GM23338 (cell line): ENCODE results near the gene SELENOO. TPM values are rescaled to one million over a fixed set of nuclear protein-coding genes. Genes with fewer than 3 reads are reported as not detected.
A peak's percentile ranks its signal among the peaks of the same experiment; 100 is the strongest.

Experiments used
- ATAC-seq: fragments of 200-7000 bp; cut with Tn5 transposase; 3 replicates; pipeline ENCODE4 v1.9.1; 2020
- DNase-seq: peaks from one replicate; pipeline ENCODE4 v3.0.0-alpha.2; 2015; ENCODE audit warnings: low spot score
- H2AFZ ChIP-seq: fragments of 200-600 bp; sonication (generic); 2 replicates; pipeline ENCODE4 v1.8.0; 2016; ENCODE audit warnings: antibody characterized with exemption, mild to moderate bottlenecking, moderate library complexity
- H3F3A ChIP-seq: fragments of 200-600 bp; sonication (generic); replicated peaks from 2 replicates; pipeline ENCODE4 v1.8.0; 2017; ENCODE audit warnings: antibody characterized with exemption, mixed run types, low read depth
- H3K27ac ChIP-seq: fragments of 200-600 bp; sonication (generic); 2 replicates; pipeline ENCODE4 v1.6.1; 2016; ENCODE audit warnings: low read depth
- H3K27me3 ChIP-seq: fragments of 200-600 bp; sonication (generic); 2 replicates; pipeline ENCODE4 v1.8.0; 2016; ENCODE audit warnings: mild to moderate bottlenecking, mixed run types, moderate library complexity; ENCODE audit not compliant: insufficient read depth
- H3K36me3 ChIP-seq: fragments of 200-600 bp; sonication (generic); 2 replicates; pipeline ENCODE4 v1.8.0; 2016; ENCODE audit warnings: mild to moderate bottlenecking; ENCODE audit not compliant: insufficient read depth
- H3K4me1 ChIP-seq: fragments of 200-600 bp; sonication (generic); 2 replicates; pipeline ENCODE4 v1.8.0; 2016; ENCODE audit warnings: mild to moderate bottlenecking, moderate library complexity; ENCODE audit not compliant: insufficient read depth
- H3K4me2 ChIP-seq: fragments of 200-600 bp; sonication (generic); 2 replicates; pipeline ENCODE4 v1.7.1; 2017; ENCODE audit warnings: mixed run types
- H3K4me3 ChIP-seq: fragments of 200-600 bp; sonication (generic); 2 replicates; pipeline ENCODE4 v1.6.1; 2016; ENCODE audit warnings: mixed run types
- H3K79me2 ChIP-seq: fragments of 200-600 bp; sonication (generic); replicated peaks from 2 replicates; pipeline ENCODE4 v1.8.0; 2017; ENCODE audit warnings: mild to moderate bottlenecking; ENCODE audit not compliant: insufficient read depth
- H3K9me2 ChIP-seq: fragments of 200-600 bp; sonication (generic); 2 replicates; pipeline ENCODE4 v1.8.0; 2017; ENCODE audit not compliant: insufficient read depth
- H4K20me1 ChIP-seq: fragments of 200-600 bp; sonication (generic); replicated peaks from 2 replicates; pipeline ENCODE4 v1.8.0; 2017; ENCODE audit warnings: mild to moderate bottlenecking; ENCODE audit not compliant: insufficient read depth
- H3K27ac Mint-ChIP-seq: 2 replicates; pipeline ENCODE4 v1.8.0; 2020; ENCODE audit warnings: inconsistent platforms, mild to moderate bottlenecking, moderate library complexity, mixed read lengths
- H3K27me3 Mint-ChIP-seq: 3 replicates; pipeline ENCODE4 v1.8.0; 2022; ENCODE audit warnings: low read depth, mild to moderate bottlenecking, moderate library complexity, mixed read lengths, inconsistent platforms; ENCODE audit not compliant: insufficient read depth, poor library complexity
- H3K36me3 Mint-ChIP-seq: 3 replicates; pipeline ENCODE4 v1.8.0; 2021; ENCODE audit warnings: low read depth, mild to moderate bottlenecking, inconsistent platforms, moderate library complexity, mixed read lengths
- H3K4me1 Mint-ChIP-seq: 3 replicates; pipeline ENCODE4 v1.8.0; 2020; ENCODE audit warnings: mild to moderate bottlenecking, inconsistent platforms, mixed read lengths
- H3K4me3 Mint-ChIP-seq: 3 replicates; pipeline ENCODE4 v1.8.0; 2021; ENCODE audit warnings: moderate library complexity, mild to moderate bottlenecking, inconsistent platforms, mixed read lengths
- H3K9me3 Mint-ChIP-seq: 3 replicates; pipeline ENCODE4 v1.8.0; 2020; ENCODE audit warnings: moderate library complexity, mild to moderate bottlenecking, inconsistent platforms, mixed read lengths
- CREB1 ChIP-seq: fragments of 250-450 bp; sonication (Bioruptor Pico); IDR thresholded peaks from 2 replicates; pipeline ENCODE4 v1.5.0; 2020; ENCODE audit warnings: low read depth, mild to moderate bottlenecking, moderate library complexity
- EZH2 ChIP-seq: fragments of 200-600 bp; sonication (generic); IDR thresholded peaks from one replicate; pipeline ENCODE4 v1.8.0; 2017; ENCODE audit warnings: antibody characterized with exemption, mild to moderate bottlenecking, low read depth; ENCODE audit not compliant: unreplicated experiment
- EZH2phosphoT487 ChIP-seq: fragments of 200-600 bp; sonication (generic); IDR thresholded peaks from one replicate; pipeline ENCODE4 v1.8.1; 2018; ENCODE audit warnings: antibody characterized with exemption; ENCODE audit not compliant: unreplicated experiment
- JUNB ChIP-seq: IDR thresholded peaks from one replicate; pipeline ENCODE4 v1.6.1; 2016; ENCODE audit warnings: antibody characterized with exemption; ENCODE audit not compliant: unreplicated experiment
- NANOG ChIP-seq: IDR thresholded peaks from 2 replicates; pipeline ENCODE4 v1.6.1; 2016; ENCODE audit warnings: antibody characterized with exemption, borderline replicate concordance
- POLR2AphosphoS5 ChIP-seq: IDR thresholded peaks from 2 replicates; pipeline ENCODE4 v1.6.1; 2016; ENCODE audit warnings: antibody characterized with exemption, low read depth
- REST ChIP-seq: IDR thresholded peaks from one replicate; pipeline ENCODE4 v1.6.1; 2018; ENCODE audit warnings: antibody characterized with exemption; ENCODE audit not compliant: unreplicated experiment
- STAT1 ChIP-seq: IDR thresholded peaks from one replicate; pipeline ENCODE4 v1.6.1; 2016; ENCODE audit warnings: antibody characterized with exemption; ENCODE audit not compliant: unreplicated experiment
- ZNF114 ChIP-seq: fragments of 250-450 bp; sonication (Bioruptor Pico); IDR thresholded peaks from 2 replicates; pipeline ENCODE4 v1.5.0; 2020; ENCODE audit warnings: mild to moderate bottlenecking, moderate library complexity
- ZNF331 ChIP-seq: fragments of 250-450 bp; sonication (Bioruptor Pico); IDR thresholded peaks from 2 replicates; pipeline ENCODE4 v1.5.0; 2020; ENCODE audit warnings: low read depth, mild to moderate bottlenecking, moderate library complexity
- polyA plus RNA-seq: library from polyadenylated mRNA; unstranded; fragments of >200 nt; fragmentation: Nextera tagmentation; extraction: Ambion mirVana; gene quantifications from 2 replicates; pipeline ENCODE4 v1.2.1, GENCODE V29; 2016
- total RNA-seq: library from RNA; depleted of rRNA; stranded (reverse); fragments of >200 nt; shearing (Covaris generic); gene quantifications from 2 replicates; pipeline ENCODE4 v1.2.3, GENCODE V29; 2014
- TF ChIP-seq, protein P1 (sequence below), 2 experiments: fragments of 200-600 bp in 1 of 2; sonication (generic) in 1 of 2; conservative IDR thresholded peaks; 2 replicates each; pipeline versions ENCODE4 v1.5.1 to v1.6.1; 2016 to 2017; ENCODE audit warnings: antibody characterized with exemption in 2 of 2, low read depth in 2 of 2, mild to moderate bottlenecking in 2 of 2, moderate library complexity in 1 of 2
- TF ChIP-seq, protein P2 (sequence below): IDR thresholded peaks from 2 replicates; pipeline ENCODE4 v1.6.1; 2016; ENCODE audit warnings: antibody characterized with exemption

The SELENOO gene
- total and polyA plus RNA-seq, 2 experiments from 2014 or later = 6.8 to 21.3 TPM

- Histone ChIP-seq H3K9me2 (no peaks in the 10 kb centered on the region), H3K4me2 (no peak overlapping the region), H3K27me3 (peaks cover 9% of the 10 kb centered on the region; the same call in 1 of the 2 replicates), H3K4me3 (no peak overlapping the region), H3F3A (peaks cover 5% of the 10 kb centered on the region; the same call in 1 of the 2 replicates), H3K27ac (no peak overlapping the region), H3K79me2 (peaks cover 28% of the 10 kb centered on the region), H4K20me1 (peaks cover 9% of the 10 kb centered on the region), H3K36me3 (peaks cover 7% of the 10 kb centered on the region; the same call in 1 of the 2 replicates), H2AFZ (no peak overlapping the region), H3K4me1 (peaks cover 8% of the 10 kb centered on the region; the same call in 1 of the 2 replicates)
- TF ChIP-seq CREB1 (CRISPR knock-in tag) = no peak
- TF ChIP-seq, protein P1, sequence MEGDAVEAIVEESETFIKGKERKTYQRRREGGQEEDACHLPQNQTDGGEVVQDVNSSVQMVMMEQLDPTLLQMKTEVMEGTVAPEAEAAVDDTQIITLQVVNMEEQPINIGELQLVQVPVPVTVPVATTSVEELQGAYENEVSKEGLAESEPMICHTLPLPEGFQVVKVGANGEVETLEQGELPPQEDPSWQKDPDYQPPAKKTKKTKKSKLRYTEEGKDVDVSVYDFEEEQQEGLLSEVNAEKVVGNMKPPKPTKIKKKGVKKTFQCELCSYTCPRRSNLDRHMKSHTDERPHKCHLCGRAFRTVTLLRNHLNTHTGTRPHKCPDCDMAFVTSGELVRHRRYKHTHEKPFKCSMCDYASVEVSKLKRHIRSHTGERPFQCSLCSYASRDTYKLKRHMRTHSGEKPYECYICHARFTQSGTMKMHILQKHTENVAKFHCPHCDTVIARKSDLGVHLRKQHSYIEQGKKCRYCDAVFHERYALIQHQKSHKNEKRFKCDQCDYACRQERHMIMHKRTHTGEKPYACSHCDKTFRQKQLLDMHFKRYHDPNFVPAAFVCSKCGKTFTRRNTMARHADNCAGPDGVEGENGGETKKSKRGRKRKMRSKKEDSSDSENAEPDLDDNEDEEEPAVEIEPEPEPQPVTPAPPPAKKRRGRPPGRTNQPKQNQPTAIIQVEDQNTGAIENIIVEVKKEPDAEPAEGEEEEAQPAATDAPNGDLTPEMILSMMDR (conservative IDR thresholded peaks at IDR 0.05; ENCODE audit: low read depth in 2 of 2) = peak; percentile 67
- TF ChIP-seq ZNF114 (CRISPR knock-in tag) = no peak
- H3K9me3 Mint-ChIP-seq = peaks cover 6% of the 10 kb centered on the region; the same call in 2 of the 3 replicates
- no peak overlapping the region for H3K27ac Mint-ChIP-seq
- DNase-seq (peak; percentile 88), ATAC-seq (peak; percentile 79)
- no peak overlapping the region for H3K4me3 Mint-ChIP-seq
- peaks cover 15% of the 10 kb centered on the region for H3K27me3 Mint-ChIP-seq
- peaks cover 10% of the 10 kb centered on the region for H3K4me1 Mint-ChIP-seq
- H3K36me3 Mint-ChIP-seq = peaks cover 43% of the 10 kb centered on the region
These were observed 5.8 kb downstream of the SELENOO start for GRCh38 chr22:50206599-50206998.

DNA sequence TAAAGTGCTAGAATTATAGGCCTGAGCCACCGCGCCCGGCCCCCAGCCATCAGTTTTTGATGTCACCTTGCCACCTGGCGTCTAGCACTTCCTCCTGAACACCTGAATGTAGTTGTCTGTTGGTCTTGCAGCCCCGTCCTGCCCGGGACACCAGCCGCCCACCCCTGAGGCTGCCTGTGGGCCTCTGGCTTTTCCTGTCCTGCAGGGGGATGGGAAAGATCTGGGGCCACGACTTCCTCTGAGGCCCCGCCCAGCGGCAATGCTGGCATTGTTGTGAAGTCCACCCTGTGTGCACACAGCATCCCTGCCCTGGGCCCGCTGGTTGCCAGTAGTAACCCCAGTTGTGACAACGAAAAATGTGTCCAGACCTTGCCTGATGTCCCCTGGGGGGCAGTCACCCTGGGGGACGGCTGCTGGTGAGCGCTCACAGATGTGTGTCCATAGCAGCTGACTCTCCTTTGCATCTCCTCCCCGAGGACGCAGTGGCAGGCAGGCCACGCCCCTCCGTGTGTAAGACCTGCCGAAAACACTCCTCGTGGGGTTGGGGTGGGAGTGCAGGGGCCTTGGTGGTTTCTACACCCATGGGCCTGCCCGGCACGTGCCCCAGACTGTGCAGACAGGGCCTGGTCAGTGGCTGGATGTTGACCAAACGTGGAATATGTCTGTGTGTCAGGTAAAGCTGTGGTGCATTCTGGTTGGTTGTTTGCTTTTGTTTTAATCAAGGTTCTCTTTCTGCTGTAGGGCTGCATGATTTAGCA lies 6.8 kb downstream of the SELENOO start:
- Histone ChIP-seq H3K36me3 (peaks cover 7% of the 10 kb centered on the region; the same call in 1 of the 2 replicates), H3K79me2 (peaks cover 27% of the 10 kb centered on the region), H3K4me1 (no peaks in the 10 kb centered on the region), H4K20me1 (peaks cover 9% of the 10 kb centered on the region), H3K27ac (no peak overlapping the region), H2AFZ (no peak overlapping the region), H3K4me3 (no peak overlapping the region), H3K9me2 (no peaks in the 10 kb centered on the region), H3K27me3 (0 out of 2 replicates have a peak, but pooled peaks cover under 1% of the 10 kb centered on the region), H3F3A (peaks cover 5% of the 10 kb centered on the region; the same call in 1 of the 2 replicates), H3K4me2 (no peak overlapping the region)
- peaks cover 42% of the 10 kb centered on the region for H3K36me3 Mint-ChIP-seq
- peaks cover 6% of the 10 kb centered on the region; the same call in 2 of the 3 replicates for H3K9me3 Mint-ChIP-seq
- ATAC-seq = no peak
- H3K27ac Mint-ChIP-seq = no peak overlapping the region
- peaks cover 9% of the 10 kb centered on the region for H3K27me3 Mint-ChIP-seq
- no peak overlapping the region for H3K4me3 Mint-ChIP-seq
- H3K4me1 Mint-ChIP-seq = 0 out of 3 replicates have a peak, but pooled peaks cover 3% of the 10 kb centered on the region
- DNase-seq = no peak
- TF ChIP-seq CREB1 (CRISPR knock-in tag) (no peak), STAT1 (no peak), NANOG (no peak), JUNB (no peak), REST (no peak), POLR2AphosphoS5 (no peak), ZNF331 (CRISPR knock-in tag) (no peak), EZH2 (no peak), EZH2phosphoT487 (no peak)
- TF ChIP-seq, protein P2, sequence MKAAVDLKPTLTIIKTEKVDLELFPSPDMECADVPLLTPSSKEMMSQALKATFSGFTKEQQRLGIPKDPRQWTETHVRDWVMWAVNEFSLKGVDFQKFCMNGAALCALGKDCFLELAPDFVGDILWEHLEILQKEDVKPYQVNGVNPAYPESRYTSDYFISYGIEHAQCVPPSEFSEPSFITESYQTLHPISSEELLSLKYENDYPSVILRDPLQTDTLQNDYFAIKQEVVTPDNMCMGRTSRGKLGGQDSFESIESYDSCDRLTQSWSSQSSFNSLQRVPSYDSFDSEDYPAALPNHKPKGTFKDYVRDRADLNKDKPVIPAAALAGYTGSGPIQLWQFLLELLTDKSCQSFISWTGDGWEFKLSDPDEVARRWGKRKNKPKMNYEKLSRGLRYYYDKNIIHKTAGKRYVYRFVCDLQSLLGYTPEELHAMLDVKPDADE = no peak
